Fibroblast of pulmonary artery (primary cell): ENCODE data around the gene TASP1.
"Not testable (repeated sequence)": the region's sequence is repeated elsewhere in the genome, so short reads cannot be mapped to it uniquely, and the experiment has no call there.

Experiments
- DNase-seq: peaks from one replicate; pipeline ENCODE4 v3.0.0-alpha.2; 2010; ENCODE audit warnings: low read depth
- H3K4me3 ChIP-seq: replicated peaks from 2 replicates; pipeline ENCODE4 v1.5.1; 2011; ENCODE audit warnings: low read depth, mild to moderate bottlenecking, control low read depth, low read length, moderate library complexity
- TF ChIP-seq, protein P1 (sequence below): IDR thresholded peaks from 2 replicates; pipeline ENCODE4 v1.5.1; 2011; ENCODE audit warnings: mild to moderate bottlenecking, control low read depth, low read length, inconsistent platforms; ENCODE audit errors: missing control alignments

Gene TASP1

DNA sequence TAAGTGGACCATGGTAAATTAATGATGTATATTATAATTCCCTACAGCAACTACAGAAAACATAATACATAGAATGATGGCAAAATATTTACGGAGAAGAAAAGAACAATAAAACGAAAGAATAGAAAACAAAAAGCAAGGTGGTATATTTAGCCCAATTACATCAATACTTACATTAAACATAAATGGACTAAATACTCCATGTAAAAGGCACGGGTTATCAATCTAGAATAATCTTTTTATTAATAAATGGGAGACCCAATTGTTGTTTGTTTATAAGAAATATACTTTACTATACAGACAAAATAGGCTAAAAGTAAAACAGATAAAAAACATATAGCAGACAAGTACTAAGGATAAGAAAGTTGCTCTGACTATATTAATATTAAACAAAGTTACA is 137.2 kb downstream of the TASP1 start:
- TF ChIP-seq, protein P1, sequence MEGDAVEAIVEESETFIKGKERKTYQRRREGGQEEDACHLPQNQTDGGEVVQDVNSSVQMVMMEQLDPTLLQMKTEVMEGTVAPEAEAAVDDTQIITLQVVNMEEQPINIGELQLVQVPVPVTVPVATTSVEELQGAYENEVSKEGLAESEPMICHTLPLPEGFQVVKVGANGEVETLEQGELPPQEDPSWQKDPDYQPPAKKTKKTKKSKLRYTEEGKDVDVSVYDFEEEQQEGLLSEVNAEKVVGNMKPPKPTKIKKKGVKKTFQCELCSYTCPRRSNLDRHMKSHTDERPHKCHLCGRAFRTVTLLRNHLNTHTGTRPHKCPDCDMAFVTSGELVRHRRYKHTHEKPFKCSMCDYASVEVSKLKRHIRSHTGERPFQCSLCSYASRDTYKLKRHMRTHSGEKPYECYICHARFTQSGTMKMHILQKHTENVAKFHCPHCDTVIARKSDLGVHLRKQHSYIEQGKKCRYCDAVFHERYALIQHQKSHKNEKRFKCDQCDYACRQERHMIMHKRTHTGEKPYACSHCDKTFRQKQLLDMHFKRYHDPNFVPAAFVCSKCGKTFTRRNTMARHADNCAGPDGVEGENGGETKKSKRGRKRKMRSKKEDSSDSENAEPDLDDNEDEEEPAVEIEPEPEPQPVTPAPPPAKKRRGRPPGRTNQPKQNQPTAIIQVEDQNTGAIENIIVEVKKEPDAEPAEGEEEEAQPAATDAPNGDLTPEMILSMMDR = no peak
- no peak overlapping the region for H3K4me3 ChIP-seq
- DNase-seq = no peak

DNA sequence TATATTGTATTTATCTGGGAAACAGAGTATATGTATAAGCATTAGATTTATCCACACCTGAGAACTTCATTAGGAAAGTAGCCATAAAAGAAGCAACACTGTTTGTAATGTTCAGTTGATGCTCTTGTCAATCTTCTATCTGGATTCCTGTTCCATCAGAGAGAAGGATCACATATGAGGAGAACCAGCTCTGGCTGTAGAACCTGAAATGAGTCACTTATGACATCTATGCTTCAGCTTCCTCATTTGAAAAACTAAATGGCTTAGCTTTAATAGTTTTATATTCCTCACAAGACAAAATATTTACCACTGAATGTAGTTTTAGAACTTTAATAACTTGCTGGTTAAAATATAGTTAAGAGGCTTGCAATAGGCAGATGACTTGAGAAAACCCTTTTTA is 144.7 kb downstream of the TASP1 start:
- H3K4me3 ChIP-seq = no peak overlapping the region
- TF ChIP-seq, protein P1 = no peak
- DNase-seq = peak; percentile 28

DNA sequence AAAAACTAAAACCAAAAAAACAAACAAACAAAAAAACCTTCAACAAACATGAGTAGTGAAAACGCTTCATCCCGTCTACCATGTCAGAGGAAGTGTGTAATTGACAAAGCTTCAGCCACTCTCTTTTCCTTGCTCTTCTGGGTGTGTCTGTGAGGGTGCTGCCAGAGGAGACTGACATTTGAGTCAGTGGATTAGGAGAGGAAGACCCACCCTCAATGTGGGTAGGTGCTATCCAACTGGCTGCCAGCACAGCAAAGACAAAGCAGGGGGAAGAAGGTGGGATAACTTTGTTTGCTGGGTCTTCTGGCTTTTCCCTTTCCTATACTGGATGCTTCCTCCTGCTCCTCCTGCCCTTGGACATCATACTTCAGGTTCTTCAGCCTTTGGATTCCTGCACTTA is 145.6 kb downstream of the TASP1 start:
- TF ChIP-seq, protein P1 = no peak
- H3K4me3 ChIP-seq = no peak overlapping the region
- no peak for DNase-seq

DNA sequence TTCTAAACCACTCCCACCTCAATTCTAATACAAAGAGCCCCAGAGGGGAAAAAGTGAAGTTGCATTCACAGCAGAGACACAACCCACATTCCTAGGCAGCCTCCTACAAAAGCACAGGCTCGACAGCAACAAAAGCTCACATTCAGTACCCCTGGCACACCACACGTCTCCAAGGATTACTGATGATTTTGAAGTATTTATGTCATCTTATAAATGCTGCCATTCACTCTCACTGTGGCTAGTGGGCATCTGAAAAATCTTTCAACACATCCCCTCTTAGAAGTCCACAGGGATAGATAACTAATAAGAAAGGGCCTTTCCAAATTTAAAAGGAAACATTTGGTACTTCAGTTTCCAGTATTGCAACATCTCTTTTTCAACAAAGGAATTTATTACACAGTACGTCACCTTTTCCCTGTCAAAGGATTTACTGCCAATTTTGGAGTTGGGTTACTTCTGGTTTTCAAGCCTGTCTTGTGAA is 146.7 kb downstream of the TASP1 start:
- no peak overlapping the region for H3K4me3 ChIP-seq
- TF ChIP-seq, protein P1 = peak; percentile 24
- peak; percentile 93 for DNase-seq

DNA sequence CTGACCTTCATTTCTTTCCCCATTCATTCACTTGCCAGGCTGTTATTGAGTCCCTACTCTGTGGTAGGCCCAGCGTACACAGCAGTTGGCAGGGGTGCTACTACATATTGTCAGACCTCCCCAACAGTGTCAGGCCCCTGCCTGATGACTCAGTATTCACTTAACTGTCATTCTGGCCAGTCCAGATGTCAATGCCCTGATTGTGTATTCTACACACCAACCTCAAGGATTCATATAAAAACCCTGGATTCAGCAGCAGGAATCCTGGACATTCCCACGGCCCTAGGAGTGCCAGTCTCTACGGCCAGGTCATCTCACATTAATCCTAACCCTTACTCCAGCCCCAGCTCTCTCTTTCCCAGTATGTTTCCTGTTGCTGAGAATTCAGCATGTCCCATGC is 151.5 kb downstream of the TASP1 start:
- no peak for DNase-seq
- TF ChIP-seq, protein P1 = no peak
- no peak overlapping the region for H3K4me3 ChIP-seq

DNA sequence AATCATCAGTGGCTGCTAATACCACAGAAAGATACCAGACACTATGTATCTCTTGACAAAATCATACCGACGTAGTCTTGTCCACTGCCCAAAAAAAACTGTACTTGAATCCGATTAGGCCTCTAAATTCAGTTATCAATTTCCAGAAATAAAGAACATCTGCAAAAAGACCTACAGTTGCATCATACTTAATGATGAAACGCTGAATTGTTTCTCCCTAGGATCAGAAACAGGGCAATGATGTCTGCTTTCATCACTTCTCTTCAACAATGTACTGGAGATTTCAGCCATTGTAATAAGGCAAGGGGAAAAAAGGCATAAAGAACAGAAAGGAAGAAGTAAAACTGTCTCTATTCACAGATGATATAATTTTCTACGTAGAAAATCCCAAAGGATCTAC is 152.0 kb downstream of the TASP1 start:
- TF ChIP-seq, protein P1 = no peak
- peak; percentile 29 for DNase-seq
- H3K4me3 ChIP-seq = no peak overlapping the region

DNA sequence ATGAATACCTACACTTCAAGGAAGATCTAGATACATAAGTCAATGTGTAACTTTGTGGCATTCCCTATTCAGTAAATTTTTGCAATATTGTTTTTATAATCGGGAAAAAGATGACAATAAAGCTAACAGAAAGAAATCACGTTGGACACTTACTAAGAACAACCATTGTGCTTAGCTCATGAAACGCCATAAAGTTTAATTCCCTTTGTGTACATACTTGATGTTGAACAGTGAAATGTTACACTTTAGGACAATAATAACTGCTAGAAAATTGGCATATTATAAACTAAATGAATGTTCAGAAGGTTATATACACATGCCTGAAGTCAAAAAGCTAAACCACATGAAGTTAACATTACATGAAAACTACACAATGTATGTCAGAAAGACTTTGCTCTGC is 153.2 kb downstream of the TASP1 start:
- DNase-seq = no peak
- TF ChIP-seq, protein P1 = no peak
- no peak overlapping the region for H3K4me3 ChIP-seq

DNA sequence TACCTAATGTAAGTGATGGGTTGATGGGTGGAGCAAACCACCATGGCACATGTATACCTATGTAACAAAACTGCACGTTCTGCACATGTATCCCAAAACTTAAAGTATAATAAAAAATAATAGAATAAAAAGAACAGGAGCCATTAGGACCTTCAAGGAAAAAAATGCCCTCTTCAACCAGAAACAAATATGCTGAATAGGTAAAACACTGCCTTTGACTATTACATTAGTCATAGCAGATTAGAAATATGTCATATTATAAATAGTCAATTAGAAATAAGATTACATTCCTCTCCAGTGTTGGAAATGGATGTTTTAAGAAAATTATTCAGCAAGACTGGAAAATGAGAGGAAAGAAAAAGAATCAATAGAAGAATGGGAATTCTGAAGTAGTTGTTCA is 153.7 kb downstream of the TASP1 start:
- not testable (repeated sequence) for H3K4me3 ChIP-seq, DNase-seq

DNA sequence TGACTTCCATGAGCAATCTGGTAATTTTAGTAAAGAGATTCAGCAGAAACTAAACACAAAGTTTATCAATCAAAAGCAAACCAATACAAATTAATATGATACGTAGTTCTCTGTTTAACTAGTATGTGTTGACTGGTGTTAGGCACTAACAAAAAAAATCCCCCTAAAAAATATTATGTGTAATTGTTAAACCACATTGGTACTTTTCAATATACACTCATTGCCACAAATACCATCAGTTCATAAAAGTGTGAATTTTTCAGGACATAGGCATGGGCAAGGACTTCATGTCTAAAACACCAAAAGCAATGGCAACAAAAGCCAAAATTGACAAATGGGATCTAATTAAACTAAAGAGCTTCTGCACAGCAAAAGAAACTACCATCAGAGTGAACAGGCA is 155.3 kb downstream of the TASP1 start:
- H3K4me3 ChIP-seq, DNase-seq: not testable (repeated sequence)
